ENCODE measurements around the gene COL20A1.

- TF ChIP-seq REST (tag by site-specific recombination; IDR thresholded peaks at IDR 0.05) (no peak), ZNF692 (tag by site-specific recombination; IDR thresholded peaks at IDR 0.05) (no peak), SP2 (tag by site-specific recombination; IDR thresholded peaks at IDR 0.05) (no peak), ZSCAN30 (tag by site-specific recombination; IDR thresholded peaks at IDR 0.05) (no peak), CTCF (tag by site-specific recombination; IDR thresholded peaks at IDR 0.05) (no peak), WT1 (tag by site-specific recombination; IDR thresholded peaks at IDR 0.05) (no peak), ZIC2 (tag by site-specific recombination; IDR thresholded peaks at IDR 0.05) (no peak), ZNF704 (tag by site-specific recombination; IDR thresholded peaks at IDR 0.05) (no peak), PRDM2 (tag by site-specific recombination; IDR thresholded peaks at IDR 0.05; ENCODE audit: borderline replicate concordance) (no peak), ZNF280D (tag by site-specific recombination; IDR thresholded peaks at IDR 0.05) (no peak), ZNF311 (tag by site-specific recombination; IDR thresholded peaks at IDR 0.05; ENCODE audit: borderline replicate concordance) (no peak), ZNF707 (tag by site-specific recombination; IDR thresholded peaks at IDR 0.05) (no peak)
Observed at GRCh38 chr20:63336232-63336752, 43.3 kb downstream of the COL20A1 start.

All from HEK293 (cell line).